T-helper 2 cell (primary cell): Measurements from ENCODE around the gene FXYD6.

Experiments used
- DNase-seq, 5 experiments: peaks; one replicate each; pipeline versions ENCODE4 v3.0.0 to v3.0.0-alpha.2; 2012 to 2022

FXYD6 gene

GRCh38 chr11:117884994-117885393, 8.5 kb upstream of the FXYD6 start:
- no peak for DNase-seq

DNA sequence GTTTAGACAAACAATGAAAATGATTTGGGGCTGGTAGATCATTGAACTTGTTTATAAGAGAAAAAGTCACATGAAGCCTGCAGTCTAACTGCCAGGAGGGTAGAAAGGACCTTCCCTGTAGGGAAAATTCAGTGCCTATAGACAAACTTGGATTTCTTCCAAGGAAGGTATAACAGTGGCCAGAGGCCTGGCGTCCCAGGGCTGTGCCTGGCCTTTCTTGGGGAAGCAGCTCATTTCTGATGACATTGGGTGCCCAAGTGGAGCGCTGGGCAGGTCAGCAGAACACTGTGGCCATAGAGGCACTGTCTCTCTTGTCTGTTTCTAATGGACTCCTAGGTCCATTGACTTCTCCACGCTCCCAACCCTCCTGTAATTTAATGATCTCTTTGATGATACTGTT, 6.6 kb upstream of the FXYD6 start:
- no peak for DNase-seq

DNA sequence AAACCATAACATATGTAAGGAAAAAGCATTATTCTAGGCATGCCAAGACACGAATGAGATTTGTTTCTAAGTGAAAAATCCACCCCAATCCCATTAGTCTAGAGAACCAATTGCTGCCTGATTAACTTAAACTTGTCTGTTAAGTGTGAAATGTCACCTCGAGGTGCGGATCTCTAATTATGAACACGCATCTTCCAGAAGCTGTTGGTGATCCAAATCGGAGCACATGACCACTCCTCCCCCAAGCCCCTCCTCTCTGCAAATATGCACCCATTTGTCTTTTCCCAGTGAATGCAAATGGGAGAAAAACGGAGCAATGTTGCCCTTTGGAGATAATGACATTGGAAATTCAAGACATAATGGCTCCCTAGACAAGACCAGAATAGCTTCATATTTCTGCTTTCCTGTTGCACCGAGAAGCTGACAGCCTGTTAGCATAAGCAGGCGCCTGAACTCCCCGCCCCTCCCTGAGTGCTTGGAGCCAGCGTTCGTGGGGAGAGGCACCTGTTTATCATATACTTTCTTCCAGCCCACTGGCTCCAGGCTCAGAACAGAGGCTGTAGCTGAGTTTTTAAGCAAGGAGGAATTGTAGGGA, 6.0 kb upstream of the FXYD6 start:
- no peak for DNase-seq

DNA sequence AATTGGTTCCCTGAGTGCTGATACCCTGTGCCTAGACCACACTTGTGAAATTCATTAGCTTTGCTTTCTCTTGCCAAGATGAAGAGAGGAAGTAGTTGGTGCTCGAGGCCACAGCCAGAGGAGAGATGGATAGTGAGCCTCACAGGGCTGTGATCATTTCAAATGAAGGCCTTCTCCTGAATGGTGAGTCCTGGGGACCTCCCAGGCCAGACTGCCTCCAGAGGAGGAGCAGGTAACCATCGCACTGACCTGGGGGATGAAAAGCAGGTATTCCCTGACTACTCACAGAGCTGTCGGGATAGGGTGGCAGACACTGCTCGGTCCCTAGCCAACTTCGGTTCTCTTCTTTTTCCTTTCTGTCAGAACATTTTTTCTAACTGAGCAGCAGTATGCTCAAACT, 4.8 kb upstream of the FXYD6 start:
- no peak for DNase-seq

DNA sequence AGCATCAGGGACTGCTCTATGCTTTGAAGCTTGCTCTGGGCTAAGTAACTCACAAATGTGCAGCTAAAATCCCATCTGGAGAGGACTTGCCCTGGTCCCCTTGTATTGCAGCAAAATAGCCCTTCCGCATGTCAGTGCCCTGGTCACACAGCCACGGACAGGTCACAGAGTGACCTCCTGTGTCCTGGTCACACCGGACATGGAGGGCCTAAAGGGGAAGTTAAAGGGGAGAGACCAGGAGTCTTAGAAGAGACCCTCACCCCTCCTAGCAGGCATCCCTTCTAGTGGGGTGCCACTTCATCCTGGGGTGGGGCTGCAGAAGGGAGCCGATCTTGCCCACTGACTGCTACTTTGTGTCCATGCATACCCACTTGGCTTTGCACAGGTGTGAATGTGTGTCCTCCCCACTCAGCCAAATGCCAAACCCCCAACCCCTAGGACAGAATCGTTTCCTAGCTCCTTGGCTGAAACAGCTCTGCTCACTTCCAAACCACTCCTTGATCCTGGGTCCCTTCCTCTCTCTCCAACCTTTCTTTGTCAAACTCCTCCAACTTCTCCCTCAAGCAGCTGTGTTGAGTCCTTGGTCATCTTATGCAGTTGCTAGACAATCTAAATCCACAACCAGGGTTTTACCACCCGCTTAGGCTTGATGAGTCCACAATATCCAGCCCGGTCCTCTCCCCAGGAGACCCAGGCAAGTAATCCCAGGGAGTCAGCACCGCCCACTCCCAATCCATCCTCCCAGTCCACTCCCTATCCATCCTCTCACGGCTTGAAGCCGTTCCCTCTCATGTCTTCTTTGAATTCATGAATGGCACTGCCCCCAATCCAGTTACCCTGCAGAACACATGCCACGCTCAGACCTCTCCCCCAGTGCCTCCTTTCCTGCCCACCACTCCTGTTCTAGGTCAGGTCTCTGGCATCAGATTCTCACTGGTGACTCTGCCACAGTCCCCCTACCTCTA, 3.3 kb upstream of the FXYD6 start:
- no peak for DNase-seq

GRCh38 chr11:117878939-117879475, 2.5 kb upstream of the FXYD6 start:
- DNase-seq, result no peak

DNA sequence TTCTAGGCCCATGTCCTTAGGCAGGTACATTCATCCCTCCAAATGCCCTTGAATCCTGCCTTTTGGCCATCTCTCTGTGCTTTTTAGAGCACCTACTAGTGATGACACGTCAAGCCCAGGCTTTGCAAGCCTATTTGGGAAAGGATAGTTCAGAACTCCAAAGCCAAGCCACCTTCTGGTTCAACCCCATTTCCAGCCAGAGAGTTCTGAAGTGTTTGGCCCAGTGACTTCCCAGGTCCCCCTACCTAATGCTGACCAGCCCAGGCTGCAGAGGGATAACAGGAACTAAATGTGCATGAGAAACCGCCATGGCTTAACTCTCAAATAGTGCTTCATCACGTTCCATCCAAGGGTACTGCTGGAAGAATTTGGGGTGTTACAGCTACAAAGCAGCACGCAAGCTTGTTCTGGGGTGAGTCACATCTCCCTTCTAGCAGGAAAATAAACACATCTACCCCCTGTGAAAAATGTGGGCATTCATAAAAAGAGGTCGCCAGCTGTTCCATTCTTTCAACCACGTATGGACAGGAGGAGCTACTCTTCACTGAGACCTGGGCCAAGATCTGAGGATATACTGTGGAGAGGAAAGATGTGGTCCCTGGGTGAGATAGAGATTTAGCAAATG, 2.0 kb upstream of the FXYD6 start:
- DNase-seq, result no peak

- DNase-seq, result no peak
Measured at GRCh38 chr11:117877120-117877784, 794 bp upstream of the FXYD6 start.

DNA sequence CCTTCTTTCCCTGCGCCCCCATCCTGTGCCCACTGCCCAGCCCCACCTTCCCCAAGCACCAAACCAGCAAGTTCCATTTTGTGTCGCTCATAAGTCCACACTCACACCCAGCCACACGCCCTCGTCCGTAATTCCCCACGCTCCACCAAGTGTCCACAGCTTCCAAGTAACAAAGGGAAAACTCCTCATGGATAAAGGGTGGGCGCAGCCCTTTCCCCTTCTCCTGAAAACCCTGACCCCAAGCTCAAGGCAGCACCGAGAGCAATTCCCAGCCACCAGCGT, 458 bp downstream of the FXYD6 start:
- no peak for DNase-seq

DNA sequence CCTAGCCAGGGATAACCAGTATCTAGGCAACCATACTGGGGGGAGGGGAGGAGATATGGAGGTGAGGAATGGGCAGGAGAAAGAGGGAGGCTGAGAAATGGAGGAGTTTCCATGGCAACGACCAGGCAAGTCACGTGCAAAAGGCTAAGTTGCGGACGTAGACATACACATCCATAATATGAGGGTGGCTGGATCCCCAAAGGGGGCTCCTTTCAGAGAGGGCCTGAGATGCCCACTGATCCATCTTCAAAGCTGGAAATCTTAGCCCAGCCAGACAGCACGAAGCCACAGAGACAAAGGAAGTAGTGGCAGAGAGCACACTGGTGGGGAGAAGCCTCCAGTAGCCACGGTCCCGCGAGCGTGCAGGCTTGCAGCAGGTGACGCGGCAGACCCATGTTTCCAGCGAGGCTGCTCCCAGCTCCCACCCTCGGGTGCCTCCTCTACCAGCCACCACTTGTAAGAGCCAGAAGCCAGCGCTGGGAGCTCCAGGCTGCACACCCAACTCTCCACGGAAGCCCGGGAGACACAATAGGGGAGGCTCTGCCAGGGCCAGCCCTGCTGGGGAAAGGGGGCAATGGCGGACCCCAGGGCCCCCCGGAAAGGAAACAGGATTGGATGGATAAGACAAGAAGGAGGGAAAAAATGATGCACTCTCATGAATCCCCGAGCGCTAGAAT, 938 bp downstream of the FXYD6 start:
- DNase-seq, result peak in 2 of 5 experiments; percentile 8 to 36

DNA sequence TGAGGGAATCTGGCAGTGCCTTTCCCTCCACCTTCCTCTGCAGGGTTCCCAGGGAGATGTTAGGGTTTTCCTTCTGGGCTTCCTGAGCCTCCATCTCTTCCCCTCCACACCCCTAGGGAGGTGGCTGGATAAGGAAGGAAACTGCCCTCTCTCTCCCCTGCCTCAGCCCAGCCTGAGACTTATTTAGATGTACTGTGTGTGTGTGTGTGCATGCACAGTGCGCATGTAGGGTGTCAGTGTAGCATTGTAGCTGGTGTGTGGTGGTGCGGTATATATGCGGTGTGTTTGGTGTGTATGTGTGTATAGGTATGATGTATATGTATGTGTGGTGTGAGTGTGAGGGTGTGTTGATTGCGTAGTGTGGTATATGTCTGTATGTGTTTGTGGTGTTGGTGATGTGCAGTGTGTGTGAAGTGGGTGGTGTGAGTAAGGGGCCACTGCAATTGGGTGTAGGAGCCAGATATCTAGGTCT, 1.5 kb downstream of the FXYD6 start:
- peak in 1 of 5 experiments; percentile 19 for DNase-seq

DNA sequence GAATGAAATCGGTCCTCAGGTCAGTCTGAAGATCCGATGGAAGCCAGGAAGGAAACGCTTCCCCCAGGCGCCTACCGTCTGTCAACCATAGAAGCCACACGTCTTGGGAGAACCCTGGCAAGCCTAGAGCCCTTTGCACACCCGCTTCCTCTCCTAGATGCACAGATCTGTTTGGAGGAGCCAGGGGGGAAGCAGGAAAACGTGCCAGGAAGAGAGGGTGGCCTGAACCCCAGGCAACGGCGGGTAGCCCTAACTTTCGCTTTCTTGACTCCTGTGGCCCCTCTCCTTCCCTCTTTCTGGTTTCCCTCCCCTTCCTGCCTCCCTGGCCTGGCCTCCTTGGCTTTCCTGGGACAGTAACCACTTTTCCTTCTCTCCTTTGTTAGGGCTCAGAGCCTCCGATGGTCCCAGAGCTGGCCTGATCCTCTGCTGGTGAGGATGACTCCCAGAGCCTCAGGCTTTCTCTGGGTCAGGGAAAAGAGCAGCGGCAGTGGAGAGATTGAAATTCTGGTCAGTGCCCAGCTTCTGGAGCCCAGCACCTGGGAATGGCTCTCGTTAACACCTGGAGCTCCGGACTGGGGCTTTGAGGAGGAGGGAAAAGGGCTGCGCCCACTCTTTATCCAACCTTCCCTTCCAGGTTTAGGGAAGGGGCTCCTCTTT, 2.1 kb downstream of the FXYD6 start:
- DNase-seq, result no peak

DNA sequence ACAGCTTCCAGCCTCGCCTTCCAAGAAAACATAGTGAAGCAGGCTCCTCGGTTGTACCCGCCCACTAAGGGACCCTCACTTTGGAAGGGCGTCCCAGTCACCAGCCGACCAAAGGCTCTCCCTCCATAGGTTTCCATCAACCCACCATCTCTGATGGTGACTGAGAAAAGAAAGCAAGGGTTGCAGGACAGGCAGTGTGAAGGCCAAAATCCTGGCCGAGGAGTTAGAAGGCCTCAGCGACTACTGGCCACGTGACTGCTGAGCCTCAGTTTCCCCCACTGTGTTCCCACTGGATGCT, 2.7 kb downstream of the FXYD6 start:
- no peak for DNase-seq

DNA sequence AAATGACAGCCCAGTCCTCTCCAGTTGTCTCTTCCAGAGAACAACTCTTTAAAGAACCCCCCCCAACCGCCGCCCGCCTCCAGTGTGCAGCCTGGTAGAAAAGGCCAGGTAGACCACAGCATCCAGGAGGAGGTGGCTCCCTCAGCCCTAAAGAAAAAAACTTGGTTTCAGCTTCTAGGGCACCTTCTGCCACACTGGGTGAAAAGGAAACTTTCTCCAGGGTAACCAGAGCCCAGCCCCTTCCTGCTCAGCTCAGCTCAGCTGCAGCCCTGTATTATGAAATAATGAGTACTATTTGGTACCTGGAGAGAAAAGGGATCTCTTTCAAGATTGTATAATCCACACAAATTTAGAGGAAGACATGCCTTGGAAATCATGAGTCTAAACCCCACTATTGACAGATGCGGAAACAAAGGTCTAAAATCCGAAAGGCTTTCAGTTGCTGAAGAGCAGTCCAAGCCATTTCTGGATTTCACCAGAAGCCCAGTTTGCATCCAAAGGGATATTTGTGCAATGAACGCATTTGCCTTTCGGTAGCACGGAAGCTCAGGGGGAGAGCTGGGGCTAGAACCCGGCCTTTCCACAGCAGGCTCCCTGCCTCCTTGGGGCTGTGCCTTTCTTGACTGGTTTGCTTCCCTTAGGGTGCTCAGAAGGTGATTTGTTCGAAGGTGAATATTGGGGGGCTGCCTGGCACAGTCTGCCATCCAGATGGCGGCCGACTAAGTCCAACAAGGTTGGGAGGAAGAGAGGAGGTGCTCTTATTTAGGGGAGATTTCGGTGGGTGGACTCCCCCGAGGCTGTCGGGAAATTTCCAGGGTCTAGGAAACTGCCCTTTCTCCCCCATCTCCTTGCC, 3.3 kb downstream of the FXYD6 start:
- DNase-seq, result peak in 1 of 5 experiments; percentile 17

DNA sequence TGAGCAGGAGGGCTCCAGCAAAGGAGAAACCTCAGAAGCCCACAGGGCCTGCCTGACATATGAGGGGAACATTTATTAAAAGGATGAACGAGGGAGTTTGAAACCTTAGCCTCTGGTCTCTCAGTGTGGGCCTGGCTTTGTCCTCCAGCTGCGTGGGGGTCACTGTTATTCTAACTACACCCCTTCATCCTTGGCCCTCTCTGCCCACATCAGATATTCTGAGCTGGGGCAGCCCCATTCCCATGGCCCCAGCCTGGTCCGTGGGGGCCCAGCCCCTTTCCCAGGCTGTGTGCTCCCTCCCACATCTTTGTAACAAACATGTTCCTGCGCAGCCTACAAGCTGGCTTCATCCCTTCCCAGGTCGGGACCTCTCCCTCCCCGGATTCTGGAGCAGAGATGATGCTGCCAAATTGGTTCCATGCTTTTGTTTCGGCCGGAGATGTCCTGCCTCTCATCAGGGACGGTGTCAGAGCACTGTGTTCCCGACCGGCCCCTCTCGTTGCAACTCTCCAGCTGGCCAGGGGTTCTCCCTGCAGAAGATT, 4.0 kb downstream of the FXYD6 start:
- no peak for DNase-seq

- no peak for DNase-seq
Measured at GRCh38 chr11:117871784-117872183, 4.7 kb downstream of the FXYD6 start.

DNA sequence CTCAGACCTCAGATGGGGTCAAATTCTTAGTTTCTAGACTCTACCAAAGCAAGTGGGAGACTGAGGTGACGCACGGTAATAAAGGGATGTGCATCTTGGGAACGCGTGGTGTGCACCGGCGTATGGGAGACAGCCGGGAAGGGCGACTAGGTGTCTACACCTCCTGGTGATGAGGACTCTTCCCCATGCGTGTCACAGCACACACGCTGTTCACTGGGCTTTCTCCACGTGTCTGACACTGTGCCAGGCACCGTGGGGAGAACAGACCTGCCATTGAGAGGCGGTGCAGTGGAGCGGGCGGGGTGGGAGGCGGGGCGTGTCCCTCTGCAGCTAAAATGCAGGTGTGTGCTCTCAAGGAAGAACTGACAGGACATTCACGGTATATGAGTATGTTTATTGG, 5.3 kb downstream of the FXYD6 start:
- DNase-seq, result no peak

DNA sequence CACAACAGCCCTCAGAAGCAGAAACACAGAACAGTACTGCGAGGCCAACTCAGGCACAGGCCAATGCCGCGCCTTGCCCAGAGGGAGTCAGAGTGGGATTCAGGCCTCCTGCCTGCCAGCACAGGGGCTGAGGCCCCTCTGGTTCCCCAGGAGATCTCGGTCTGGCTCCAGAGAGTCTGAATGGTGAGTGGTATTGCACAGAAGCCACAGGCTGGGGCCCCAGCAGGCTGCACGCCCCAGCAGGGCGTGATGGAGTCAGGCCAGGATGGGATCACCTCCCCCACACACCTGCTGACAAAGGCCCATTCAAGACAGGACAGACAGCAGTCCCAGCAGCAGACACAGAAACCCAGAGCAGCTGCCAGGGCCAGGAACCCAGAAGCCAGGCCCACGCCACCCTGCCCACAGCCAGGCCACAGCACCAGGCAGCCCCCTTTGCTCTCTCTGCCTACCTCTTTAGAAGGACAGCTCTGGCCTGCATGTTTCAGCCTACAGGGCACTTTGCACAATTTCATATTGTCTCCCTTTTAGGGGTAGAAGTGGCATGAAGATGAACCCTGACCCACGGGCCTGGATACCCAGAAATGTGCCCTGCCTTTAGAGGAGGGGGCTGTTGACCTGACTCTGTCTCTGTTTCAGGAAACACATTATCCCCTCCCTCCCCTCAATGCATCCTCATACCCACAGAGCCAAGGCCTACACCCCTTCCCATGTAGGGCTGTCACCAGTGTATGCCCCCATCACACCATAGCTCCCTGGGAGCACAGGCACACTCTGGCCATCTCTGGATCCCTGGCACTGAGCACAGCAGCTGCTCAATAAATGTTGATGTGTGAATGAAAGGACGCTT, 6.1 kb downstream of the FXYD6 start:
- DNase-seq, result no peak

DNA sequence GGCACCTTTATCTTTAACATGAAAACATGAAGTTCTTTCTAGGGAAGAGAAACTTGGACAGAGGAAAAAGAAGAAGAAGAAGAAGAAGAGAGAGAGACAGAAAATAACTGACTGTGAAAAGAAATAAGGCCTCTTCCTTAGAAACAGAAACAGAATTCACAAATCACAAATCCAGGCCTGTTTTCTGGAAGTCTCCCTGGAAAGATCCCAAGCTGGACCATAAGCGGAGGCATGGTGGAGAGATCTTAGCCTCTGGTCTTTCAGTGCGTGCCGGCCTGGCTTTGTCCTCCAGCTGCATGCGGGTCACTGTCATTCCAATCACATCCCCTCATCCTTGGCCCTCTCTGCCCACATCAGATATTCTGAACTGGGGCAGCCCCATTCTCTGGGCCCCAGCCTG, 6.9 kb downstream of the FXYD6 start:
- no peak for DNase-seq
